Esophagus squamous epithelium (tissue), 4 donors: ENCODE data around the gene SAC3D1.

ENCODE experiments used
- POLR2A ChIP-seq, 4 donors: fragments of 450-650 bp; IDR thresholded peaks; one replicate each; pipeline ENCODE4 v1.6.1; 2017; ENCODE audit warnings: antibody characterized with exemption in 4 of 4, mild to moderate bottlenecking in 4 of 4, moderate library complexity in 3 of 4
- TF ChIP-seq, protein P1 (sequence below), 6 experiments: fragments of 450-650 bp in 4 of 6; fragments of 200-600 bp in 2 of 6; sonication (generic) in 2 of 6; IDR thresholded peaks; one replicate each; pipeline ENCODE4 v1.5.1; 2016 to 2019; ENCODE audit warnings: antibody characterized with exemption in 6 of 6, mild to moderate bottlenecking in 4 of 6, moderate library complexity in 4 of 6

- TF ChIP-seq, protein P1, sequence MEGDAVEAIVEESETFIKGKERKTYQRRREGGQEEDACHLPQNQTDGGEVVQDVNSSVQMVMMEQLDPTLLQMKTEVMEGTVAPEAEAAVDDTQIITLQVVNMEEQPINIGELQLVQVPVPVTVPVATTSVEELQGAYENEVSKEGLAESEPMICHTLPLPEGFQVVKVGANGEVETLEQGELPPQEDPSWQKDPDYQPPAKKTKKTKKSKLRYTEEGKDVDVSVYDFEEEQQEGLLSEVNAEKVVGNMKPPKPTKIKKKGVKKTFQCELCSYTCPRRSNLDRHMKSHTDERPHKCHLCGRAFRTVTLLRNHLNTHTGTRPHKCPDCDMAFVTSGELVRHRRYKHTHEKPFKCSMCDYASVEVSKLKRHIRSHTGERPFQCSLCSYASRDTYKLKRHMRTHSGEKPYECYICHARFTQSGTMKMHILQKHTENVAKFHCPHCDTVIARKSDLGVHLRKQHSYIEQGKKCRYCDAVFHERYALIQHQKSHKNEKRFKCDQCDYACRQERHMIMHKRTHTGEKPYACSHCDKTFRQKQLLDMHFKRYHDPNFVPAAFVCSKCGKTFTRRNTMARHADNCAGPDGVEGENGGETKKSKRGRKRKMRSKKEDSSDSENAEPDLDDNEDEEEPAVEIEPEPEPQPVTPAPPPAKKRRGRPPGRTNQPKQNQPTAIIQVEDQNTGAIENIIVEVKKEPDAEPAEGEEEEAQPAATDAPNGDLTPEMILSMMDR (IDR thresholded peaks at IDR 0.05), result no peak
- no peak for TF ChIP-seq POLR2A (IDR thresholded peaks at IDR 0.05)
These were observed 20.0 kb upstream of the SAC3D1 start for GRCh38 chr11:65021003-65021402.
